RWPE1 (cell line): ENCODE data around the gene SVOPL.

ENCODE experiments used
- CTCF ChIA-PET: fragments of 350-600 bp; sonication (Branson Sonifier 250); formaldehyde crosslinking; extraction: SDS; loops from one replicate; lab custom pipeline; 2021; lab: Yijun Ruan, JAX
- POLR2A ChIA-PET: fragments of 400-600 bp; formaldehyde crosslinking; extraction: SDS; loops from one replicate; lab custom pipeline; 2020; ENCODE audit warnings: antibody characterized with exemption; ENCODE audit not compliant: low non-redundant PET; lab: Yijun Ruan, JAX
- DNase-seq: peaks from one replicate; pipeline ENCODE4 v3.0.0; 2012; ENCODE audit warnings: low spot score
- H3K27ac ChIP-seq: fragments of 450-650 bp; 2 replicates; pipeline ENCODE4 v1.5.1; 2017
- CTCF ChIP-seq: fragments of 450-650 bp; conservative IDR thresholded peaks from 2 replicates; pipeline ENCODE4 v1.5.1; 2017; ENCODE audit warnings: low read depth, mild to moderate bottlenecking

The SVOPL gene

GRCh38 chr7:138546829-138547228 is 154.3 kb downstream of the SVOPL start:
- TF ChIP-seq CTCF, result no peak
- CTCF ChIA-PET, result no interaction called here
- POLR2A ChIA-PET, result no interaction called here

DNA sequence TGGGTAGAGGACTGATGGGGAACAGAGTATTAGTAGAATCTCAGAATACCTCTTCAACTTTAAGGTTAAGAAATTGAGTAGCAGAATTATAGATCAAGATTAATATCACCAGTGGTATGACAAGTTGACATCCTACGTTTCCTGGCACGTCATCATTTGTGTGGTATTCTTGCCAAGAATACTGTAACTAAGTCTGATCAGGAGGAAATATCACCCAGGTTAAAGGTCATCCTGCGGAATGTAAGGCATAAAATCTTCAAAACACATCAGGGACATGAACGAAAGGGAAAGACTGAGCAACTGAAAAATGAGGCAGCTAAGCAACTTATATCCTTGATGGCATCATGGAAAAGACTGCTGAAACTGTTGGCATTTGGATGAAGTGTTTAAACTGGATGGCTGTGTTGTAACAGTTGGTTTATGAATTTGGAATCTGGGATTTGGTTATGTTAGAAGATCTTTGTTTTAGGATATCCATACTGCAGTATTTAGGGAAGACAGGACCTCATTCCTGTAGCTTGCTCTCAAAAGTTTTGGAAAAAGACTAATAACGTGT is 155.0 kb downstream of the SVOPL start:
- no peak for DNase-seq
- ChIA-PET POLR2A (no interaction called here), CTCF (no interaction called here)
- no peak for TF ChIP-seq CTCF
- no peak overlapping the region for H3K27ac ChIP-seq

More at GRCh38 chr7:138546829-138547228, 154.3 kb downstream of the SVOPL start:
- no peak overlapping the region for H3K27ac ChIP-seq
- DNase-seq, result no peak

- no peak for DNase-seq
- H3K27ac ChIP-seq, result no peak overlapping the region
- ChIA-PET CTCF (no interaction called here), POLR2A (interaction anchor here (0.7 kb wide), 1 partner anchor 8 kb away, joined by 4 read pairs; no protein-coding TSS in a partner anchor)
- no peak for TF ChIP-seq CTCF
These were observed 156.0 kb downstream of the SVOPL start for GRCh38 chr7:138545123-138545522.
